ENCODE data around the gene OSBPL10.

- no peak for TF ChIP-seq CTCF (conservative IDR thresholded peaks at IDR 0.05; ENCODE audit: low read length)
- TF ChIP-seq EZH2phosphoT487 (IDR thresholded peaks at IDR 0.05; ENCODE audit: borderline replicate concordance) = no peak
These were observed 232.7 kb downstream of the OSBPL10 start for GRCh38 chr3:31748281-31748932.

Data from Loucy (cell line).